ENCODE results near the gene ACOX2. TPM values are rescaled to one million over a fixed set of nuclear protein-coding genes. Genes with fewer than 3 reads are reported as not detected.

Gene ACOX2
- polyA plus RNA-seq, 12 donors, result 19.4 to 36.0 (median 26.6) TPM; not detected in 1

GRCh38 chr3:58478781-58479180, 58.2 kb downstream of the ACOX2 start:
- DNase-seq, result no peak

GRCh38 chr3:58474967-58475578, 61.9 kb downstream of the ACOX2 start:
- no peak for DNase-seq

- DNase-seq, result no peak
Observed at GRCh38 chr3:58474348-58474911, 62.6 kb downstream of the ACOX2 start.

- DNase-seq, result no peak
Observed at GRCh38 chr3:58473275-58473674, 63.7 kb downstream of the ACOX2 start.

- no peak for DNase-seq
Observed at GRCh38 chr3:58471025-58471887, 65.7 kb downstream of the ACOX2 start.

GRCh38 chr3:58470363-58471024, 66.5 kb downstream of the ACOX2 start:
- no peak for DNase-seq

GRCh38 chr3:58469096-58469495, 67.9 kb downstream of the ACOX2 start:
- DNase-seq, result no peak

GRCh38 chr3:58466899-58467563, 70.0 kb downstream of the ACOX2 start:
- DNase-seq, result no peak

GRCh38 chr3:58464866-58465265, 72.1 kb downstream of the ACOX2 start:
- DNase-seq, result no peak

GRCh38 chr3:58463942-58464271, 73.1 kb downstream of the ACOX2 start:
- no peak for DNase-seq

GRCh38 chr3:58463181-58463941, 73.6 kb downstream of the ACOX2 start:
- DNase-seq, result peak; percentile 27

- no peak for DNase-seq
Observed at GRCh38 chr3:58462829-58463180, 74.2 kb downstream of the ACOX2 start.

GRCh38 chr3:58459160-58459559, 77.8 kb downstream of the ACOX2 start:
- no peak for DNase-seq

Other genes with a start within 250 kb of the ACOX2 start
- 10 to 100 TPM in 11 of 12 donors, not detected in 1; 14.8 to 25.9 (median 20.2) TPM for gene RPP14, start 230.9 kb downstream of the ACOX2 start, polyA plus RNA-seq (ENCODE audit: insufficient read length in 12 of 12)
- 100 to 1,000 TPM in 1 of 12 donors, 10 to 100 TPM in 10, 1 to 10 TPM in 1; 5.4 to 500 (median 12.4) TPM for gene HTD2, start 230.7 kb downstream of the ACOX2 start, polyA plus RNA-seq (ENCODE audit: insufficient read length in 12 of 12)
- 10 to 100 TPM in 11 of 12 donors, not detected in 1; 16.5 to 45.0 (median 25.0) TPM for gene PXK, start 204.3 kb downstream of the ACOX2 start, polyA plus RNA-seq (ENCODE audit: insufficient read length in 12 of 12)
- gene PDHB, start 103.4 kb downstream of the ACOX2 start, polyA plus RNA-seq (ENCODE audit: insufficient read length in 12 of 12), result 10 to 100 TPM in 11 of 12 donors, not detected in 1; 49.8 to 92.5 (median 79.9) TPM
- 10 to 100 TPM in 10 of 12 donors, 1 to 10 TPM in 1, not detected in 1; 9.7 to 17.3 (median 13.9) TPM for gene KCTD6, start 45.1 kb downstream of the ACOX2 start, polyA plus RNA-seq (ENCODE audit: insufficient read length in 12 of 12)
- gene FAM107A, start 40.2 kb upstream of the ACOX2 start, polyA plus RNA-seq (ENCODE audit: insufficient read length in 12 of 12), result 1 to 10 TPM in 6 of 12 donors, under 1 TPM in 4, not detected in 2; 0.80 to 2.0 (median 1.4) TPM
- gene FAM3D, start 129.6 kb upstream of the ACOX2 start, polyA plus RNA-seq (ENCODE audit: insufficient read length in 12 of 12), result 10 to 100 TPM in 2 of 12 donors, 1 to 10 TPM in 2, under 1 TPM in 1, not detected in 7; 0.27 to 25.6 (median 4.8) TPM

All from muscle of arm (tissue), 12 donors.